Measurements from ENCODE around the gene KLHL11. TPM values are rescaled to one million over a fixed set of nuclear protein-coding genes. Genes with fewer than 3 reads are reported as not detected.
A peak's percentile ranks its signal among the peaks of the same experiment; 100 is the strongest.
"Not testable (repeated sequence)": the region's sequence is repeated elsewhere in the genome, so short reads cannot be mapped to it uniquely, and the experiment has no call there.

KLHL11 gene
- total and polyA plus RNA-seq, 4 experiments from 2014 or later, result 1.0 to 20.8 (median 14.1) TPM

GRCh38 chr17:41885733-41886132 is 20.5 kb upstream of the KLHL11 start:
- Histone ChIP-seq H3K4me1 (ENCODE audit: insufficient read depth, low read length) (no peaks in the 10 kb centered on the region), H3K27ac (ENCODE audit: low read depth, low read length) (no peak overlapping the region), H3K27me3 (ENCODE audit: insufficient read depth, low read length) (no peaks in the 10 kb centered on the region), H3K36me3 (ENCODE audit: insufficient read depth, low read length) (peaks cover 66% of the 10 kb centered on the region), H3K9me3 (ENCODE audit: control insufficient read depth in 1 of 2, low read length in 2 of 2) (no peaks in the 10 kb centered on the region), H3K4me3 (ENCODE audit: low read length in 2 of 2) (no peak overlapping the region)
- no peak for DNase-seq
- H3K27ac Mint-ChIP-seq, result peak overlapping the region in 1 of 7 donors; percentile 59
- POLR2A ChIA-PET (ENCODE audit: partially characterized antibody), result no interaction called here
- peaks cover 0 to 2% (median 0%) of the 10 kb centered on the region in 4 donors for H3K4me1 Mint-ChIP-seq
- CTCF ChIA-PET (ENCODE audit: partially characterized antibody), result interaction anchor here (1.0 to 2.7 kb wide), 2 partner anchors 84 to 149 kb away, joined by 4 to 9 read pairs; no protein-coding TSS in a partner anchor
- no peaks in the 10 kb centered on the region for H3K9me3 Mint-ChIP-seq
- intact Hi-C loops (cut with micrococcal nuclease), result loop anchor here (1.0 kb wide), 1 partner anchor 147 kb away; no protein-coding TSS in a partner anchor
- no peaks in the 10 kb centered on the region for H3K27me3 Mint-ChIP-seq
- H3K4me3 Mint-ChIP-seq, result no peak overlapping the region
- H3K36me3 Mint-ChIP-seq, result peaks cover 34 to 67% of the 10 kb centered on the region in 2 donors

GRCh38 chr17:41882756-41883155 is 17.5 kb upstream of the KLHL11 start:
- Mint-ChIP-seq H3K4me1 (peaks cover 0 to 3% (median under 1%) of the 10 kb centered on the region in 4 donors), H3K27ac (peak overlapping the region in 1 of 7 donors; percentile 51), H3K4me3 (no peak overlapping the region), H3K36me3 (peaks cover 47 to 71% of the 10 kb centered on the region in 2 donors), H3K9me3 (no peaks in the 10 kb centered on the region), H3K27me3 (no peaks in the 10 kb centered on the region)
- H3K27ac ChIP-seq (ENCODE audit: low read depth, low read length), result no peak overlapping the region
- no peaks in the 10 kb centered on the region for H3K27me3 ChIP-seq (ENCODE audit: insufficient read depth, low read length)
- ChIA-PET CTCF (ENCODE audit: partially characterized antibody) (interaction anchor here (0.7 kb wide), 1 partner anchor 34 kb away, joined by 3 read pairs; no protein-coding TSS in a partner anchor), POLR2A (ENCODE audit: partially characterized antibody) (no interaction called here)
- peaks cover 71% of the 10 kb centered on the region for H3K36me3 ChIP-seq (ENCODE audit: insufficient read depth, low read length)
- intact Hi-C loops (cut with micrococcal nuclease), result no loop called here
- H3K4me1 ChIP-seq (ENCODE audit: insufficient read depth, low read length), result no peaks in the 10 kb centered on the region
- no peak overlapping the region for H3K4me3 ChIP-seq (ENCODE audit: low read length in 2 of 2)
- DNase-seq, result no peak
- H3K9me3 ChIP-seq (ENCODE audit: control insufficient read depth in 1 of 2, low read length in 2 of 2), result no peaks in the 10 kb centered on the region

GRCh38 chr17:41880130-41880529 is 14.9 kb upstream of the KLHL11 start:
- Mint-ChIP-seq H3K9me3 (no peaks in the 10 kb centered on the region), H3K36me3 (peaks cover 43 to 54% of the 10 kb centered on the region in 2 donors), H3K27ac (peak overlapping the region in 1 of 7 donors; percentile 71), H3K4me1 (peaks cover 0 to 3% (median under 1%) of the 10 kb centered on the region in 4 donors), H3K27me3 (no peaks in the 10 kb centered on the region), H3K4me3 (no peak overlapping the region)
- H3K36me3 ChIP-seq (ENCODE audit: insufficient read depth, low read length), result peaks cover 47% of the 10 kb centered on the region
- no peak overlapping the region for H3K4me3 ChIP-seq (ENCODE audit: low read length in 2 of 2)
- no peaks in the 10 kb centered on the region for H3K27me3 ChIP-seq (ENCODE audit: insufficient read depth, low read length)
- intact Hi-C loops (cut with micrococcal nuclease), result no loop called here
- H3K4me1 ChIP-seq (ENCODE audit: insufficient read depth, low read length), result no peaks in the 10 kb centered on the region
- POLR2A ChIA-PET (ENCODE audit: partially characterized antibody), result no interaction called here
- CTCF ChIA-PET (ENCODE audit: partially characterized antibody), result no interaction called here
- no peaks in the 10 kb centered on the region for H3K9me3 ChIP-seq (ENCODE audit: control insufficient read depth in 1 of 2, low read length in 2 of 2)
- H3K27ac ChIP-seq (ENCODE audit: low read depth, low read length), result no peak overlapping the region
- no peak for DNase-seq

- POLR2A ChIA-PET (ENCODE audit: partially characterized antibody), result not testable (repeated sequence)
- CTCF ChIA-PET (ENCODE audit: partially characterized antibody), result interaction anchor here (0.7 kb wide), 1 partner anchor 11 kb away, joined by 3 read pairs; no protein-coding TSS in a partner anchor
Measured at GRCh38 chr17:41874293-41874670, 9.1 kb upstream of the KLHL11 start.

GRCh38 chr17:41873559-41874292 is 8.5 kb upstream of the KLHL11 start:
- no peak for DNase-seq
- Mint-ChIP-seq H3K27me3 (no peaks in the 10 kb centered on the region), H3K4me3 (no peak overlapping the region), H3K36me3 (peaks cover 36 to 67% of the 10 kb centered on the region in 2 donors), H3K9me3 (no peaks in the 10 kb centered on the region), H3K4me1 (peaks cover 0 to 8% (median 0%) of the 10 kb centered on the region in 4 donors), H3K27ac (peak overlapping the region in 1 of 7 donors; percentile 8)
- POLR2A ChIA-PET (ENCODE audit: partially characterized antibody), result no interaction called here
- no peaks in the 10 kb centered on the region for H3K4me1 ChIP-seq (ENCODE audit: insufficient read depth, low read length)
- H3K9me3 ChIP-seq (ENCODE audit: control insufficient read depth in 1 of 2, low read length in 2 of 2), result no peaks in the 10 kb centered on the region
- CTCF ChIA-PET (ENCODE audit: partially characterized antibody), result no interaction called here
- H3K27ac ChIP-seq (ENCODE audit: low read depth, low read length), result no peak overlapping the region
- no peaks in the 10 kb centered on the region for H3K27me3 ChIP-seq (ENCODE audit: insufficient read depth, low read length)
- H3K4me3 ChIP-seq (ENCODE audit: low read length in 2 of 2), result no peak overlapping the region
- H3K36me3 ChIP-seq (ENCODE audit: insufficient read depth, low read length), result peaks cover 37% of the 10 kb centered on the region
- intact Hi-C loops (cut with micrococcal nuclease), result no loop called here

More at GRCh38 chr17:41874293-41874670, 9.1 kb upstream of the KLHL11 start:
- H3K27ac ChIP-seq (ENCODE audit: low read depth, low read length); H3K9me3 ChIP-seq (ENCODE audit: control insufficient read depth in 1 of 2, low read length in 2 of 2); intact Hi-C loops (cut with micrococcal nuclease); H3K4me1 Mint-ChIP-seq; H3K9me3 Mint-ChIP-seq; DNase-seq; H3K4me1 ChIP-seq (ENCODE audit: insufficient read depth, low read length); H3K4me3 ChIP-seq (ENCODE audit: low read length in 2 of 2); H3K27me3 ChIP-seq (ENCODE audit: insufficient read depth, low read length); H3K4me3 Mint-ChIP-seq; H3K27me3 Mint-ChIP-seq; H3K27ac Mint-ChIP-seq: not testable (repeated sequence)
- H3K36me3 ChIP-seq (ENCODE audit: insufficient read depth, low read length), result peaks cover 39% of the 10 kb centered on the region
- peaks cover 35 to 67% of the 10 kb centered on the region in 2 donors for H3K36me3 Mint-ChIP-seq

GRCh38 chr17:41871789-41872188 is 6.6 kb upstream of the KLHL11 start:
- H3K27me3 Mint-ChIP-seq, result no peaks in the 10 kb centered on the region
- peak overlapping the region in 2 of 7 donors; percentile 53 to 90 for H3K27ac Mint-ChIP-seq
- no peak overlapping the region for H3K27ac ChIP-seq (ENCODE audit: low read depth, low read length)
- H3K36me3 ChIP-seq (ENCODE audit: insufficient read depth, low read length), result peaks cover 31% of the 10 kb centered on the region
- peaks cover 31 to 64% of the 10 kb centered on the region in 2 donors for H3K36me3 Mint-ChIP-seq
- POLR2A ChIA-PET (ENCODE audit: partially characterized antibody), result no interaction called here
- intact Hi-C loops (cut with micrococcal nuclease), result no loop called here
- CTCF ChIA-PET (ENCODE audit: partially characterized antibody), result no interaction called here
- H3K9me3 Mint-ChIP-seq, result no peaks in the 10 kb centered on the region
- no peak for DNase-seq
- no peaks in the 10 kb centered on the region for H3K4me1 ChIP-seq (ENCODE audit: insufficient read depth, low read length)
- peaks cover 2 to 15% (median 3%) of the 10 kb centered on the region in 4 donors for H3K4me1 Mint-ChIP-seq
- H3K9me3 ChIP-seq (ENCODE audit: control insufficient read depth in 1 of 2, low read length in 2 of 2), result no peaks in the 10 kb centered on the region
- H3K27me3 ChIP-seq (ENCODE audit: insufficient read depth, low read length), result no peaks in the 10 kb centered on the region
- H3K4me3 Mint-ChIP-seq, result no peak overlapping the region
- H3K4me3 ChIP-seq (ENCODE audit: low read length in 2 of 2), result no peak overlapping the region

GRCh38 chr17:41870627-41871026 is 5.4 kb upstream of the KLHL11 start:
- intact Hi-C loops (cut with micrococcal nuclease), result no loop called here
- DNase-seq, result no peak
- no peak overlapping the region for H3K27ac ChIP-seq (ENCODE audit: low read depth, low read length)
- no peaks in the 10 kb centered on the region for H3K27me3 ChIP-seq (ENCODE audit: insufficient read depth, low read length)
- H3K4me1 ChIP-seq (ENCODE audit: insufficient read depth, low read length), result no peaks in the 10 kb centered on the region
- peaks cover 31% of the 10 kb centered on the region for H3K36me3 ChIP-seq (ENCODE audit: insufficient read depth, low read length)
- Mint-ChIP-seq H3K9me3 (no peaks in the 10 kb centered on the region), H3K36me3 (peaks cover 31 to 67% of the 10 kb centered on the region in 2 donors), H3K27me3 (no peaks in the 10 kb centered on the region), H3K27ac (peak overlapping the region in 4 of 7 donors; percentile 3 to 50 (median 29)), H3K4me3 (no peak overlapping the region), H3K4me1 (peaks cover 2 to 16% (median 3%) of the 10 kb centered on the region in 4 donors)
- CTCF ChIA-PET (ENCODE audit: partially characterized antibody), result no interaction called here
- H3K4me3 ChIP-seq (ENCODE audit: low read length in 2 of 2), result no peak overlapping the region
- POLR2A ChIA-PET (ENCODE audit: partially characterized antibody), result no interaction called here
- no peaks in the 10 kb centered on the region for H3K9me3 ChIP-seq (ENCODE audit: control insufficient read depth in 1 of 2, low read length in 2 of 2)
